GM13977 (cell line): ENCODE data around the gene WFIKKN1.

Source experiments
- DNase-seq: peaks from one replicate; pipeline ENCODE4 v3.0.0; 2012; ENCODE audit warnings: low spot score
- CTCF ChIP-seq: IDR thresholded peaks from 2 replicates; pipeline ENCODE4 v1.5.1; 2012; ENCODE audit warnings: mild to moderate bottlenecking, control low read depth; ENCODE audit not compliant: insufficient read depth; ENCODE audit errors: extremely low read depth, missing control alignments
- in situ Hi-C: fragments of 300-500 bp; cut with MboI; formaldehyde crosslinking; loops from one replicate; pipeline ENCODE4 v1.12.0; 2022; ENCODE audit warnings: low sequenced_read_pairs, low pct_unique_long_range_greater_than_20kb, mixed read lengths, inconsistent platforms; ENCODE audit not compliant: unreplicated experiment

WFIKKN1 gene, protein sequence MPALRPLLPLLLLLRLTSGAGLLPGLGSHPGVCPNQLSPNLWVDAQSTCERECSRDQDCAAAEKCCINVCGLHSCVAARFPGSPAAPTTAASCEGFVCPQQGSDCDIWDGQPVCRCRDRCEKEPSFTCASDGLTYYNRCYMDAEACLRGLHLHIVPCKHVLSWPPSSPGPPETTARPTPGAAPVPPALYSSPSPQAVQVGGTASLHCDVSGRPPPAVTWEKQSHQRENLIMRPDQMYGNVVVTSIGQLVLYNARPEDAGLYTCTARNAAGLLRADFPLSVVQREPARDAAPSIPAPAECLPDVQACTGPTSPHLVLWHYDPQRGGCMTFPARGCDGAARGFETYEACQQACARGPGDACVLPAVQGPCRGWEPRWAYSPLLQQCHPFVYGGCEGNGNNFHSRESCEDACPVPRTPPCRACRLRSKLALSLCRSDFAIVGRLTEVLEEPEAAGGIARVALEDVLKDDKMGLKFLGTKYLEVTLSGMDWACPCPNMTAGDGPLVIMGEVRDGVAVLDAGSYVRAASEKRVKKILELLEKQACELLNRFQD

DNA sequence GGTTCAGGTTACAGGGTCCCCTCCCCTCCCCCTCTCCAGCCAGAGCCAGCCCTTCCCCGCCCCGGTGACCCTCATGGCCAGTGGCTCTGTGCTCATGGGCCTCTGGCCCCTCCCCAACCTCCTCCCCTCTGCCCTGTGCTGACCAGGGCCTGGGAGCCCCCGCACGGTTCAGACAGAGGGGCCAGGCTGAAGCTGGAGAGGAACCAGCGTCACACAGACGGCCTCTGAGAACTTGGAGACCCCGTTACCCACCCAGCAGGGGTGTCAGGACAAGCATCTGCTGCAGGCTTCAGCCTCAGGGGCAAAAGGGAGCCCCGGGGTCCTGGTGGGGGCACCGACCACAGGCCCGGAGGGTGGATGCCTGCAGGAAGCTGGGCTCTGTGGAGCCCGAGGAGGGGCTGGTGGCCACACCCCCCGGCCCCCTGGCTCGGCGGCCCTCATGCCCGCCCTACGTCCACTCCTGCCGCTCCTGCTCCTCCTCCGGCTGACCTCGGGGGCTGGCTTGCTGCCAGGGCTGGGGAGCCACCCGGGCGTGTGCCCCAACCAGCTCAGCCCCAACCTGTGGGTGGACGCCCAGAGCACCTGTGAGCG lies at the start of gene WFIKKN1:
Gene WFIKKN1 (plus strand): TSS at position 171 of the 591 bp plus-strand sequence. CDS start 269 bp downstream, at position 440.
- in situ Hi-C loops: no loop called here
- DNase-seq: no peak
- no peak for TF ChIP-seq CTCF

DNA sequence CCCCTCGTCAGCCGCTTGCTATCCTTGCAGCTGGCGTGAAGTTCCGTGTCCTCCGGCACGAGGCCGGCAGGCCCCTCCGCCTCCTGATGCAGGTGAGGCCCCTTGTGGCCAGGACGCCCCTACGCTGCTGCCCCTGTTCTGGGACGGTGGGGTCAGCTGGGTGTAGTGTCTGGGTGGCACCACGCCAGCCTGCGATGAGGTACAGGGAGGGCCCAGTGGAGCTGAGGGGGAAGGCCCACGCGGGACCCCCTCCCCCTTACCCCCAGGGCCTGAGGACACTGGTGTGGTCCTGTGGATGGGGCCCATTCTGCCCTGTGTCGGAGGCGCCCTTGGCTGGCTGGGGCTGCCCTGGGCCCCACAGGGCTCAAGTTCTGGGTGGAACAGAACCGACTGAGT lies 48.6 kb upstream of the WFIKKN1 start:
- DNase-seq: no peak
- in situ Hi-C loops: no loop called here
- no peak for TF ChIP-seq CTCF

- no peak for DNase-seq
- TF ChIP-seq CTCF: no peak
Observed at GRCh38 chr16:582614-583331, 48.0 kb upstream of the WFIKKN1 start.

GRCh38 chr16:583470-583814 lies 47.3 kb upstream of the WFIKKN1 start:
- no peak for TF ChIP-seq CTCF
- no peak for DNase-seq
- in situ Hi-C loops: no loop called here

More at GRCh38 chr16:582614-583331, 48.0 kb upstream of the WFIKKN1 start:
- in situ Hi-C loops: no loop called here

DNA sequence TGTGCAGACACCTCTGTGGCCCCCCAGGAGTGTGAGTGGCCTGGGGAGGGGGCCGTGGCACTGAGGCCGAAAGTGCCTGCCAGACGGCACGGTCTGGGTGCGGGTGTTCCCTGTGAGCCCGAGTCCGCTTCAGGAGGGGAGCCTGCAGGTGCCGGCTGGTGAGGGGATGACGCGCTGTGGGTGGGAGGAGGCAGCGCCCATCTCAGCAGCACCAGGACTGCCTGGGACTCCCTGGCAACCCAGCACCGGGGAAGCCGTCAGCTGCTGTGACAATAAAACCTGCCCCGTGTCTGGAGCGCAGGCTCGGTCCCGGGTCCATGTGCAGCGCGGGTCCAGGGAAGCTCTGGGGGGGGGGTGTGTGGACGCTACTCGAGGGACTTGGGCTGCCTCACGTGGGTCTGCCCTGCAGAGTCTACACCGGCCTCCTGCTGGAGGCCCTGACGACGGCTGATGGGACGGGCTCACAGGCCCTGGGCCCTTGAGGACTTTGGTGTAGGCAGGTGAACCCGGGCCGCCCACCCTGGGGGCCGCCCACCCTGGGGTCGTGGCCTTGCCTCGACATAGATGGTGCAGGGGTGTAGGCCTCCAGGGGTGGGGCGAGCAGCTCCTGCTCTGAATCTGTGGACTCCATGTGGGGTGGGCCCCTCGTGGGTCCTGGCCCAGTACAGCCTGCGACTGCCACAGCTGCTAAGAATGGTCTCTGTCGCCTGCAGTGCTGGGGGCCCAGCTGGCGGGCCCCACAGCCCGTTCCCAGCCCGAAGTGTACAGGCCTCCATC lies 46.8 kb upstream of the WFIKKN1 start:
- no peak for DNase-seq
- in situ Hi-C loops: no loop called here

More for the DNA sequence above, 46.8 kb upstream of the WFIKKN1 start:
- no peak for TF ChIP-seq CTCF
